A673 (cell line): Measurements from ENCODE around the gene GID4. TPM values are rescaled to one million over a fixed set of nuclear protein-coding genes. Genes with fewer than 3 reads are reported as not detected.
A peak's percentile ranks its signal among the peaks of the same experiment; 100 is the strongest.
"Not testable (repeated sequence)": the region's sequence is repeated elsewhere in the genome, so short reads cannot be mapped to it uniquely, and the experiment has no call there.

Experiments used
- BruUV-seq: library from RNA; stranded (reverse); fragments of 400-500 nt; replicated peaks from 2 replicates; lab custom pipeline; 2021; lab: Mats Ljungman, UMichigan
- CTCF ChIA-PET: fragments of 300-600 bp; sonication (Branson Sonifier 250); formaldehyde crosslinking; loops from one replicate; lab custom pipeline; 2022; ENCODE audit warnings: antibody characterized with exemption; lab: Charles Lee
- POLR2A ChIA-PET: fragments of 300-600 bp; sonication (Branson Sonifier 250); formaldehyde crosslinking; loops from one replicate; lab custom pipeline; 2022; ENCODE audit warnings: antibody characterized with exemption; ENCODE audit not compliant: low non-redundant PET; lab: Charles Lee
- DNase-seq: peaks from one replicate; pipeline ENCODE4 v3.0.0-alpha.2; 2015; ENCODE audit warnings: low spot score
- H3K27ac ChIP-seq: fragments of 200-600 bp; sonication (generic); 2 replicates; pipeline ENCODE4 v1.5.1; 2016; ENCODE audit warnings: mixed run types, low read depth, mild to moderate bottlenecking, mixed read lengths, antibody characterized with exemption, low read length; ENCODE audit not compliant: poor library complexity, severe bottlenecking
- H3K27me3 ChIP-seq: fragments of 200-600 bp; sonication (generic); replicated peaks from 2 replicates; pipeline ENCODE4 v1.6.1; 2017; ENCODE audit warnings: mixed run types, low read depth, mild to moderate bottlenecking, mixed read lengths, antibody characterized with exemption, low read length; ENCODE audit not compliant: insufficient read depth, poor library complexity
- H3K36me3 ChIP-seq: fragments of 200-600 bp; sonication (generic); 2 replicates; pipeline ENCODE4 v1.6.1; 2016; ENCODE audit warnings: mixed run types, mild to moderate bottlenecking, mixed read lengths, antibody characterized with exemption, low read length; ENCODE audit not compliant: insufficient read depth, poor library complexity, severe bottlenecking
- H3K4me1 ChIP-seq: fragments of 200-600 bp; sonication (generic); 2 replicates; pipeline ENCODE4 v1.6.1; 2017; ENCODE audit warnings: mixed run types, mild to moderate bottlenecking, mixed read lengths, antibody characterized with exemption, low read length; ENCODE audit not compliant: insufficient read depth, poor library complexity, severe bottlenecking
- H3K4me3 ChIP-seq: fragments of 200-600 bp; sonication (generic); 2 replicates; pipeline ENCODE4 v1.5.1; 2016; ENCODE audit warnings: low read depth, mixed run types, mild to moderate bottlenecking, mixed read lengths, low read length; ENCODE audit not compliant: poor library complexity, severe bottlenecking
- H3K9me3 ChIP-seq: fragments of 200-600 bp; sonication (generic); 2 replicates; pipeline ENCODE4 v1.6.1; 2016; ENCODE audit warnings: mixed run types, low read depth, mild to moderate bottlenecking, mixed read lengths, antibody characterized with exemption, low read length; ENCODE audit not compliant: poor library complexity, severe bottlenecking
- CTCF ChIP-seq: fragments of 300-800, 200-600 bp; sonication (generic); conservative IDR thresholded peaks from 2 replicates; pipeline ENCODE4 v1.5.1; 2017; ENCODE audit warnings: low read depth, mild to moderate bottlenecking, antibody characterized with exemption, low read length, moderate library complexity, mixed read lengths
- EZH2 ChIP-seq: fragments of 200-600 bp; sonication (generic); IDR thresholded peaks from 2 replicates; pipeline ENCODE4 v1.6.1; 2017; ENCODE audit warnings: borderline replicate concordance, low read depth, mild to moderate bottlenecking, mixed read lengths, antibody characterized with exemption, low read length; ENCODE audit not compliant: poor library complexity, severe bottlenecking
- intact Hi-C: fragments of 100-400 bp; cut with micrococcal nuclease; formaldehyde crosslinking; loops from one replicate; pipeline ENCODE4 v1.10.0; 2022; ENCODE audit not compliant: unreplicated experiment
- total RNA-seq: library from RNA; stranded (reverse); gene quantifications from 2 replicates; pipeline ENCODE4 v1.2.3, GENCODE V29; 2021

Gene GID4
- total RNA-seq, 1 experiment from 2014 or later = 14.0 TPM

GRCh38 chr17:17993366-17993765, 45.8 kb upstream of the GID4 start:
- intact Hi-C loops = no loop called here
- POLR2A ChIA-PET = no interaction called here
- no TSS peak for BruUV-seq

GRCh38 chr17:17993852-17994251, 45.4 kb upstream of the GID4 start:
- DNase-seq = no peak
- no peak overlapping the region for H3K4me3 ChIP-seq
- no peaks in the 10 kb centered on the region for H3K36me3 ChIP-seq
- no peaks in the 10 kb centered on the region for H3K4me1 ChIP-seq
- H3K27me3 ChIP-seq = no peaks in the 10 kb centered on the region
- ChIA-PET POLR2A (no interaction called here), CTCF (interaction anchor here (0.5 kb wide), 1 partner anchor 498 kb away, joined by 11 read pairs; the partner anchor contains the start of gene RASD1)
- BruUV-seq = no TSS peak
- no peak overlapping the region for H3K27ac ChIP-seq
- H3K9me3 ChIP-seq = no peaks in the 10 kb centered on the region
- TF ChIP-seq CTCF (no peak), EZH2 (no peak)
- intact Hi-C loops = no loop called here

More at GRCh38 chr17:17993366-17993765, 45.8 kb upstream of the GID4 start:
- Histone ChIP-seq H3K27ac (no peak overlapping the region), H3K27me3 (no peaks in the 10 kb centered on the region), H3K4me3 (no peak overlapping the region), H3K4me1 (no peaks in the 10 kb centered on the region), H3K9me3 (no peaks in the 10 kb centered on the region), H3K36me3 (no peaks in the 10 kb centered on the region)
- TF ChIP-seq CTCF (no peak), EZH2 (no peak)
- CTCF ChIA-PET = no interaction called here
- no peak for DNase-seq

GRCh38 chr17:17994271-17995069, 44.7 kb upstream of the GID4 start:
- ChIA-PET CTCF (interaction anchor here (0.5 kb wide), 1 partner anchor 499 kb away, joined by 11 read pairs; the partner anchor contains the start of gene RASD1), POLR2A (no interaction called here)
- TF ChIP-seq CTCF (peak; percentile 47), EZH2 (no peak)
- Histone ChIP-seq H3K27me3 (no peaks in the 10 kb centered on the region), H3K4me1 (no peaks in the 10 kb centered on the region), H3K4me3 (no peak overlapping the region), H3K27ac (no peak overlapping the region), H3K36me3 (no peaks in the 10 kb centered on the region), H3K9me3 (no peaks in the 10 kb centered on the region)
- BruUV-seq = no TSS peak
- intact Hi-C loops = no loop called here
- DNase-seq = peak; percentile 38

GRCh38 chr17:17995887-17996286, 43.3 kb upstream of the GID4 start:
- H3K36me3 ChIP-seq, POLR2A ChIA-PET, H3K9me3 ChIP-seq, H3K27ac ChIP-seq, H3K4me3 ChIP-seq, H3K4me1 ChIP-seq, intact Hi-C loops, DNase-seq, BruUV-seq, CTCF ChIA-PET, H3K27me3 ChIP-seq: not testable (repeated sequence)
